Activated CD4-positive, alpha-beta T cell treated with anti-CD3 and anti-CD28 coated beads, Interleukin-2, Interleukin-4, amounts not matched to agents 100 ng/mL and 50 ng/mL, durations not matched to agents 16 hours and 8 hours (primary cell): ENCODE measurements around the gene CD99L2.

Experiments
- DNase-seq: peaks from one replicate; pipeline ENCODE4 v3.0.0-alpha.2; 2020; ENCODE audit warnings: low spot score

CD99L2 gene

GRCh38 chrX:150898343-150899190, at the start of gene CD99L2:
CD99L2 (minus strand) TSS chrX:150898668; CDS start chrX:150898588, 80 bp downstream.
- peak; percentile 86 for DNase-seq

- DNase-seq: no peak
Observed at GRCh38 chrX:150944233-150944632, 45.8 kb upstream of the CD99L2 start.

- no peak for DNase-seq
Observed at GRCh38 chrX:150942942-150943594, 44.6 kb upstream of the CD99L2 start.

GRCh38 chrX:150941580-150941979, 43.1 kb upstream of the CD99L2 start:
- no peak for DNase-seq

- no peak for DNase-seq
Observed at GRCh38 chrX:150940844-150941495, 42.5 kb upstream of the CD99L2 start.

- no peak for DNase-seq
Observed at GRCh38 chrX:150936556-150936955, 38.1 kb upstream of the CD99L2 start.

GRCh38 chrX:150935467-150935866, 37.0 kb upstream of the CD99L2 start:
- no peak for DNase-seq

- DNase-seq: no peak
Observed at GRCh38 chrX:150934453-150934852, 36.0 kb upstream of the CD99L2 start.

GRCh38 chrX:150933945-150934350, 35.5 kb upstream of the CD99L2 start:
- no peak for DNase-seq

- no peak for DNase-seq
Observed at GRCh38 chrX:150929058-150929457, 30.6 kb upstream of the CD99L2 start.

- no peak for DNase-seq
Observed at GRCh38 chrX:150926791-150927190, 28.3 kb upstream of the CD99L2 start.

- no peak for DNase-seq
Observed at GRCh38 chrX:150926304-150926703, 27.8 kb upstream of the CD99L2 start.

GRCh38 chrX:150919401-150919800, 20.9 kb upstream of the CD99L2 start:
- DNase-seq: no peak

- DNase-seq: no peak
Observed at GRCh38 chrX:150913511-150913910, 15.0 kb upstream of the CD99L2 start.

- no peak for DNase-seq
Observed at GRCh38 chrX:150907474-150907873, 9.0 kb upstream of the CD99L2 start.

GRCh38 chrX:150906694-150907093, 8.2 kb upstream of the CD99L2 start:
- no peak for DNase-seq

GRCh38 chrX:150905293-150905692, 6.8 kb upstream of the CD99L2 start:
- no peak for DNase-seq

GRCh38 chrX:150903110-150903508, 4.6 kb upstream of the CD99L2 start:
- DNase-seq: no peak

GRCh38 chrX:150902434-150903109, 4.1 kb upstream of the CD99L2 start:
- DNase-seq: no peak

GRCh38 chrX:150899191-150899757, 806 bp upstream of the CD99L2 start:
- DNase-seq: peak; percentile 23

- DNase-seq: peak; percentile 8
Observed at GRCh38 chrX:150897421-150898320, 797 bp downstream of the CD99L2 start.
